ENCODE measurements around the gene RETREG1.
"Not testable (repeated sequence)": the region's sequence is repeated elsewhere in the genome, so short reads cannot be mapped to it uniquely, and the experiment has no call there.

RETREG1 gene

DNA sequence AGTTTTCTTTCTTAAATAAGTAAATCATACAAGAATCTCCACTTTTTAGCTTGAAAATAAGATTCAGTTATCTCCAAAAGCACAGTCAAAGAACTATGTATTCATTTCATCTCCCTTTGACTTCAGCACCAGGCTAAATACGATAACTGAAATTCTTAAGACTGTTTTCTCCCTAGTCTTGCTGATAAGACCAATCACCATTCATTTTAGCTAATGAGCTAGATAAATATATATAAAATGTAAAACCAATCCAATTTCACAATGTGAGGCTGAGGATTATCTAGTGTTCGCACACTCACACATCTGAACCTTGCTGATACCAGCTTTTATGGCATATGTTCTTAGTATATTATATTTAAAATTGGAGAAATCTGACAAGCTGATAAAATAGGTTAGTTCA lies 133.9 kb downstream of the RETREG1 start:
- DNase-seq: no peak

DNA sequence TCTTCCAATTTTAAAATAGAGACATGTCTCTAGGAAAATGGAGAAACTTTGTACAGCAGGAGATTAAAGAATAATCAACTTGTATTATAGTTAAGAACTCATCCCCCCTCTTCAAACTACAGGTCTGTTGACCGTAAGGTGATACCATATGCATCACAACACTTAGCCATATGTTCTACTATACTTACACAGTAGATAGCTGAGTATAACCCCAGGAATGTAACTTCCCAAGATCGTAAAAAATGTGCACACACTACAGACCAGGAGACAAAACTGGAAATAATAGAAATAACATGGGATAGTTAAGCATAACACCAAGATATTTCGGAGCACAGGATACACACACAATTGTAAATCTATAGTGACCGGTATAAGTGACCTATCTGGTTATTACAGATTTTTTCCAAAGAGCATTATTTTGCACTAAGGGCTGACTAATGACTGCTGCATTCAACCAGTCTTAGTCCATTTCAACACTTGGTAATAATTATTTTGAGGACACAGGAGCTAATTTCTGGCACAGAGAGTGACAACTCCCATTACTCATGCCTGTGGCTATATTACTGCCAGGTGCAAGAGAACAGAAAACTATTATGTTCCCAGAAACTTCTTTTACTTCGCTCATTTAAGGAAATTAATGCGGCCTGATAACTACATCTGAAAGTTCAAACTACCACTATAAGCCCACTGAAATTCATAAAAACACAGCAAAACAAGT lies 135.8 kb downstream of the RETREG1 start:
- no peak for DNase-seq

DNA sequence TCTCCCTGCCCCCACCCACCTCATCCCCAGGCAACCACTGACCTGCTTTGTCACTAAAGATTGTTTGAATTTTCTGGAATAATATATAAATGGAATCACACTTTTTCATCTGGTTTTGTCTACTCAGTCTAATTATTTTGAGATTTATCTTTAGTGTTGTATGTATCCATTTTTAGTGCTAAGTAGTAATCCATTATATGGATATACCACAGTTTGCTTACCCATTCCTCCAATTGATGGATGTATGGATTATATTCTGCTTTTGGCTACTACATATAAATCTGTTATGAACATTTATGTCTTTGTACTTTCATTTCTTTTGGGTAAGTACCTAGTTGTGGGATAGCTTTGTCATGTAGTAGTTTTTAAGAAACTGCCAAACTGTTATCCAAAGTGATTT lies 136.7 kb downstream of the RETREG1 start:
- no peak for DNase-seq

DNA sequence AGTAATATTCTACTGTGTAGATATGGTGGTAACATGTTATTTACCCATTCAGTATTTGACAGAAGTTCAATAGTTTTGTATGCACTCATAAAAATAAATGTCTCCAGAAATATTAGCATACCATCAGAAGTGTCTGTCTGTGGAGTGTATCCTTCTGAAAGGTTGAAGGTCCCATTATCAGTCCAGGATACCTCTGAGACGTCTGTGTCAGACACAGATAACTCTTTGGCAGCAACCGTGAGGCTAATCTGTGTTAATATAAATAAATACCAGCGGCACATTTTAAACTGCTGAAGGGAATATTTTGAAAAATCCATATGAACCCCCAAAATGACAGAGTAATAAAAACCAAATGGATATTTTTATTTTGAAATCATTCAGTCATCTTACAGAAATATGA lies 139.3 kb downstream of the RETREG1 start:
- no peak for DNase-seq

DNA sequence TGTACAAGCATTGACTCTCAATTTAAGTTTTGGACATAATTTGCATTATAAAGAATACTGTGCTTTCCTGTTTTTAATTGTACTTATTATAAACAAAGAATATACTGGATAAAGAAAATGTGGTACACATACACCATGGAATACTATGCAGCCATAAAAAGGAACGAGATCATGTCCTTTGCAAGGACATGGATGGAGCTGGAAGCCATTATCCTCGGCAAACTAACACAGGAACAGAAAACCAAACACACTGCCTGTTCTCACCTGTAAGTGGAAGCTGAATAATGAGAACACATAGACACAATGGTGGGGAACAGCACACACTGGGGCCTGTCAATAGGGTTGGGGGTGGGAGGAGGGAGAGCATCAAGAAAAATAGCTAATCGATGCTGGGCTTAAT lies 140.4 kb downstream of the RETREG1 start:
- not testable (repeated sequence) for DNase-seq

DNA sequence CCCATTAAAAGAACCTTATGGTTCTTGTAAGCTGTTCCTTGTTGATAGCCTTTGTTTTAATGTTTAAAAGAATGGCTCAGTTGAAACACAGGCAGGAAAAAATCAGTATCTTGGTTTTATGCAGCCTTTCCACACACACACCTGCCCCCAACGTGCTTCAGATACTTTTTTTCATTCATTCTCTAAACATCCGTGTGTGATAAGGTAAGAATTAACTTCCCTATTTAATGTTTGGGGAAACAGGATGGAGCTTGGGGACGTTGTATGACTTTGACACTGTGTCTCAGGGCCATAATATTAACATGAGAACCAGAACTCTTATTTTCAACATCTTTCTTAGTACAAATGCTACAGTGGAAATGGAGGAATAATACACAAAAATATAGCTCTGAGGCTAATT lies 145.4 kb downstream of the RETREG1 start:
- no peak for DNase-seq

DNA sequence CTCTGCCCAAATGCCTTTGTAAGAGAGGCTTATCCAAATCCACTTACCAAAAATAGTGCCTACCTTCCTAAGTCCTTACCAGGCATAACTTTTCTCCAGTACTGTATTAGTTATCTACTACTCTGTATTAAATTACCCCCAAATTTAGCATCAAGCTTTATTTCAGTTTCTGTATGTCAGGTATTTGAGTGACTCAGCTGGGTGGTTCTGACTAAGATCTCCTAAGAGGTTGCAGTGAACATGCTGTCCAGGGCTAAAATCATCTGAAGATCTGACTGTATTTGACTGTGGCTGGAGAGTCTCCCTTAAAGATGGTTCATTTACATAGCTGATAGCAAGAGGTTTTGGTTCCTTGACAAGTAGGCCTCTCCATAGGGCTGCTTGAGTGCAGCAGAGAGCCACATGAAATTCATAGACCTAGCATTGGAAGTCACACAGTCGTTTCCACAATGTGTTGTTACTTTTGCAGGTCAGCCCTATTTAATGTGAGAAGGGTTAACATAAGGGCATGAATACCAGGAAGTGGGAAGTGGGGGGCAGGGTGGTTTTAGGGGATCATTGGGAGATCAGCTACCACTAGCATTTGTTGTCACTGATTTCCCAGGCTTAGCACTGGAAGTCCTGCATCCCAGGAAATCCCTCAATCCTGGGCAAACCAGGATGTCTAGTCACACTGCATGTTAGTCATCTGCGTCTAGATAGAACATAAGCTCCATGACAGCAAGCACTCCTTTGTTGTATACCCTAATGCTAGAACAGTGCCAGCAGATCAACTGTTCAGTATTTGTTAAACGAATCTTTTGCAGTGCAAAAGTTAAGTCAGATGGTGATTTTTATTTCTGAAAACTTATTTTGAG lies 149.2 kb downstream of the RETREG1 start:
- DNase-seq: no peak

DNA sequence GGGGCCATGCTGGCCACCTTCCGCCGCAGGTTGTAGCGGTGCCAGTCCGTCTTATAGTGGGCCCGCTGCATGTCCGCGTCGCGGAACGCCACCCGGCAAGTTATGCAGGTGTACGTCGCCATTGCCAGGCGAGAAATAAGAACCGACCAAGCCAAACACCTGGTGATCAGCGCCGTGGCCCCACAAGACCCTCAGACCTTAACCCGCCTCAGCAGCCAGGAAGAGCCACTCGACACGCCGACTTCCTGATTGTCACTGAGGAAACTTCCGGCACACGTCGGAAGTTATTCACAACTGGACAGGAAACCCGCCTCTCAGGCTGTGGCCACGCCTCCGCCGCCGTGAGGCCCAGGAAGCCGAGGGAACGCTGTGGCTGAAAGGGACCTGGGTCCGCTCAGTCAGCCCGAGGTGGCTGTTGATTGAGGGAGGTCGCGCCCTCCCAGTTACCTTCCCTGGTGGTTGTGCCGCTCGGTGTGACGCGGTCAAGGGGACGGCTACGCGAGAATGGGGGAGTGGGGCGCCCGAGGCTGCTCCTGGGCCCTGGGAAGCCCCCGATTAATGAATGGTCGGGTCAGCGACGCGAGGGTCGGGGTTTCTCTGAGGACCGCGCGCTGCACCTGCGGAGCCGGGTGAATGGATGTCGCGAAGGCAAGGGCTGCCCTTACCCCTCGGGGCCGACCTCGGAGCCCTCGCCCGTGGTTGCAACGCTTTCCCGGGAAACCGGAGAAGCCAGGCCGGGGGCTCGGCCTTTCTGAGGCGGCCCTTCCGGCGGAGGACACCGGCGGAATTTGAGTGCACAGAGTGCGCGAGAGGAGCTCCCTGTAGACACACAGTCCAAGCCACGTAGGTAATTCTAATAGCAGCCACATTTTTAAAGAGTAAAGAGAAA lies 151.0 kb downstream of the RETREG1 start, which contains the start of gene ZNF622:
TSS of gene ZNF622 (minus strand) at position 257 of the 889 bp plus-strand sequence. CDS start at position 122, 135 bp downstream.
- peak; percentile 96 for DNase-seq

DNA sequence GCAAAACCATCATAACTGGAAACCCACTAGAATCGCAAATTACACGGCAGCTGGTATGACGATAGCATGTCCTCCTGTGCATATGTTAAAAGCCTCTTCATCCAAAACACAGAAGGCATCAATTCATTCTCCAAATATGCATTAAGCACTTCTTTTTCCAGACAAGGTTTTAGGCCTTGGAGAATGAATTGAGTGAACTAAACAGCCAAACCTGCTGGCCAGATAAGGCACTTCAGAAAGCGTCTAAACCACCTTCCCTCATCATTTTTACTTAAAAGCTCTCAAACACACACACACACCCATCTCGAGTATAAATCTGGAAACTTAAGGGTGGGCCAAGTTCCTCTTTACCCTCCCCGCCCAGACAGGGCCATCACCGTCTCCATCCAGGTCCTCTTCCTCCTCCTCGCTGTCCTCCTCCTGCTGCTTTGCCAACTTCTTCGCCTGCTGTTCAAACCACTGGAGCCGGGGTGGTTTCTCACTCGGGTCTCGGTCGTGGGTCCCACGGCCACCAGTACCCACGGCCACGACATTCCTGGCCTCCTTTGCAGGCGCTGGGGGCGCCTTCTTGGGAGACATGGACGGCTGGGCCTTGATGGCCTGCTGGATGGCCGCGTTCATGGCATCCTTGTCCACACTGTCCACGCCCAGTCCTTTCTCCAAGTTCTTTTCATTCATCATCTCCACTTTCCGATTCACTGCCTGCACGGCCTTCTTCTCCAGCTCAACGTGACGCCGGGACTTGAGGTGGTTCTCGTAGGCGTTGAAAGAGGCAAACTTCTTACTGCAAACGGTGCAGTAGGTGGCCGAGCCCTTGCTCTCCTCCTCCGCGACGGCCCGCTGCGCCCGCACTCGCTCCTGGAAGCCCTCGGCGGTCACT lies 151.9 kb downstream of the RETREG1 start:
- no peak for DNase-seq

DNA sequence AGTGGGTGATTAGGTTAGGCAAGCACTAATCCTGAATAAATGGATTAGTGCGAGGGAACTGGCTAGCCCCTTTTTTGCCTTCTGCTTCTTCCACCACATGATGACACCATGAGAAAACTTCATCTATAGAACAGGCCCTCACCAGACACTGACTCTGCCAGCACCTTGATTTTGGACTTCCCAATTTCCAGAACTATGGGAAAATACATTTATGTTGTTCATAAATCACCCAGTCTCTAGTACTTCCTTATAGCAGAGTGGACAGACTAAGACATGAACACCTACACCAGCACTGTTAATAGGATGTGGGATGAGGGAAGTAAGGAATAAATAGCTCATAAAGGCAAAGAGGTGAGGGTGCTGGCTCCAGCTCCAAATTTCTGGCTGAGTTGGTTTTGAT lies 152.6 kb downstream of the RETREG1 start:
- DNase-seq: no peak

DNA sequence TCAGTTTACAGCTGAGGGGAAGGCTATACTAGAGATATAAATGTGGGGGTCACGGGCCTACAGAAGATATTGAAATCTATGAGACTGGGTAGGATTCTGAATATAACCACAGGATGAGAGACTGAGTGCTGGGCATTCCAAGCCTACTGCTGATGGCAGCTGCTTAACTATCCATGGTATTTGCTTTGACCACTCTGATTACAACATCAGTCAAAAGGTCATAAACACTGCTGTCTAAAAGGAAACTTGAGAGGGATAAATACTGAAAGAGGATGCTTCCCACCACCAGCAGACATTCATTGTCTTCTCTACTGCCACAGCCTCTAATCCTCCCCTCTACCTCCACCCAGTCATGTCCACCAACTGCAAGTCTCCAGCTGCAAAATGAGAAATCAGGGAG lies 155.0 kb downstream of the RETREG1 start:
- DNase-seq: no peak

DNA sequence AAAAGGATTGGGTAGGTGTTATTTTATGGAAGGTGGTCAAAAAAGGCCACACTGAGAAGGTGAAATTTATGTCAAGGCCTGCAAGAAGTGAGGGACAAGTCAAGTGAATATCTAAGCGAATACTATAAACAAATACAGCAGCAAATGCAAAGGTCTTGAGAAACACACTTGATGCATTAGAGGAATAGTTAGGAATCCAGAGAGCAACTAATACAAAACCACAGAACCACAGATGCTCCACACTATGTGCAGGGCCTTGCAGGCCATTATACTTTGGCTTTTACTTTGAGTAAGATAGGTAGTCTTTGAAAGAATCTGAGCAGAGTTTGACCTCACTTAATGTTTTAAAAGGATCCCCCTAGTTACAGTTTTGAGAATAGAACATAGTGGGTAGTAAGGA lies 155.8 kb downstream of the RETREG1 start:
- DNase-seq: no peak

DNA sequence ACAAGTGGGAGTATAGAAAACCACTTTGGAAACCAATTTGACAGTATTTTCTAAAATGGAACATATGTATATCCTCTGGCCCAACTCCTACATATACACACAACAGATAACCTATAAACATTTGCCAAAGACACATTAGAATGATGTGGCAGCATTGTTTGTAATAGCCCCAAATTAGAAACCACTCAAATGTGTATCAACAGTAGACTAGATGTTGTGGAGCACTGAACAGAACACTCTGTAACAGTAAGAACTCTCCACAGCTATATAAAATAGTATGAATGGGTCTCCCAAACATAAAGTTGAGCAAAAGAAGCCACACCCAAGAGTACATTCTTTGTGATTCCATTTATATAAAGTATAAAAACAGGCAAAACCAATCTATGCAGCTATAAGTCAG lies 157.3 kb downstream of the RETREG1 start:
- DNase-seq: no peak

DNA sequence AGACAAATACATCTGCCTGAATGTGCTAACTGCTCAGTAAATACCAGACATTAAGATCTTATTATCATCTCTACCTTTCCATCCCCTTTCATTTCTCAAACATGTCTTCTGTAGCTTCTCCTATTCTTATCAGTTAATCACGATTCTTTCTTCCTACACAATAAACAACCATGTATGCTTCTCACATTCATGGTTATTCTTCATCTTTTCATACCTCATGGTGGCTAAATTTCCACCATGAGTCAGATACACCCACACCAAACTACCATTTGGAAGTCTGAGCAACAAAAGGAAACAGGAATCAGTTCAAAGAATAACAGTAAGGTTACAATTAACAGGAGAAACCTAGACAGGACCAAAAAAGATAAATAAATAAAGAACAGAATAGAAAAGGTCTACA lies 158.9 kb downstream of the RETREG1 start:
- DNase-seq: no peak

DNA sequence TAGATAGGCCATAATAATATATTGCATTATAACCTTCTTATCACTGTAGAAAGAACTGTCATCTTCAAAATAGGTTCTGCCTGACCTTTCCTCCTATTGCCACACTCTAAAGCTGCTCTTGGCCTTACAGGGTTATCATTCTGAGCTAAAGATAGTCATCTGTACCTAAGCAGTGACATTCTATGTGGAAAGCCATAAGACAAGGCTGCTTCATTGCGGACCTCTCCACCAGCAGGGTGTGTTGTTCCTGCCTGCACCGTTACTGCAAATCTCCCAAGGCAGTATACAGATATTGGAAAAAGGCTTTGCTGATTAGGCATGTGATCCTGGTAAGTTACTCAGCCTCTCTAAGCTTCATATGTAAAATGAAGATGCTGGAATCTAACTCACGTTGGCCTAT lies 159.3 kb downstream of the RETREG1 start:
- no peak for DNase-seq

DNA sequence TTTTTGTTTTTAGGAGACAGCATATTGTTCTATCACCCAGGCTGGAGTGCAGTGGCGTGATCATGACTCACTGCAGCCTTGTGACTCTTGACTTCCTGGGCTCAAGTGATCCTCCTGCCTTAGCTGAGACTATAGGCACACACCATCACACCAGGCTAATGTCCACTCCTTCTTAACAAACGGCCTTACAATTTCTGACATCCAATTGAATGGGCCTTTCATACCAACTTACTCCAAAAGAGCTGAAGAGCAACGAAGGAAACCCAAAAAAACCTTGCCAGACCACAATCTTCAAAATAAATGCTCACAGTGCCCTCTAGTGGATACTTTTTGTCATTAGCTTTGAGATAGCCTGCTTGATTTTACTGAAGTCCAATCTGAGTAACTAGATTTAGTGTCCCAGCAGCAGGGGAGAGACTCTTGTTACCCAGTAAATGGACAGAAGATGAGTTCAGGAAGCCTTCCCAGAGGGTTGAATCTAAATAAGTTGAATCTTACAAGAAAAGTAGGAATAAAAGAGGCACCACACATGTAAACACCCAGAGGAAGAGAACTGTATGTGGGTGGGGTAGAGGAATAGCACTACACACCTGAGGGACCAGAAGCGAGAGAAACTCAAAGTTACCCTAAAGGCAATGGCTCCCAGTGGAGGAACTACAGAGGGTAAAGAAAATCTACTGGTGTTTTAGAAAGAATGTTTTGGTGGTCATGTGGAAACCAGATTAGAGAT lies 160.5 kb downstream of the RETREG1 start:
- DNase-seq: no peak

DNA sequence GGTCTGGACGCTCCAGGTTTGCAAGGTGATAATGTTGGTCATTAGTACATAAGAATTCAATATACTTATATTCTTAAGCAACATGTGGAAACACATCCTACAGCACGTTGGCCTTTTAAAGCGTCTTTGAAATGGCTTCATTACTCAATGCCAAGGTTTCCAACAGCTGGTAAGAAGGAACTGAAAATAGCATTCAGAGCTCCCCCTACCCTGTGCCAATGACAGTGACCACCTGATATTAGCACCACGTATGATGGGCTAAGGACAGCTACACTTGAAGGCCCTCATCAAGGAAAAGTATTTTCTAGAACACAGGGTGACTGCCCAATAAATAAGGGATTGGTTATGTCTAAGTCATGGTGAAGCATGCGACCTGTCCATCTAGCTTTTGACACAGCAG lies 161.1 kb downstream of the RETREG1 start:
- no peak for DNase-seq

DNA sequence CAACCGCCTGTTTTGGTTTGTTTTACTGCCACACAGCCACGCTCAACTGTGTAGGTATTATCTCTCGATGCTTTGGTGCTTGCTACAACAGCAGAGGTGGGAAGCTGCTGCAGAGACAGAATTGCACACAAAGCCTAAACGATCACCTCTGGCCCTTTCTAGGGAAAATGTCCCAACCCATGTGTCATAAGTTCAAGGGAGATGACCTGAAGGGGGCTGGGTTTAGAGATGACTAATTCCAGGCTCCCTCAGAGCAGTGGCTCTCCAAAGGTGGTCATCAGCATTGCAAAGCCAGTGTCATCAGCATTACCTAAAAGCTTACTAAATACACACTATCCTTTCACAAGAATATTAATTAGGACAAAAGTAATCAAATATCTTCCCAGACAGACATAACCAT lies 162.1 kb downstream of the RETREG1 start:
- no peak for DNase-seq

DNA sequence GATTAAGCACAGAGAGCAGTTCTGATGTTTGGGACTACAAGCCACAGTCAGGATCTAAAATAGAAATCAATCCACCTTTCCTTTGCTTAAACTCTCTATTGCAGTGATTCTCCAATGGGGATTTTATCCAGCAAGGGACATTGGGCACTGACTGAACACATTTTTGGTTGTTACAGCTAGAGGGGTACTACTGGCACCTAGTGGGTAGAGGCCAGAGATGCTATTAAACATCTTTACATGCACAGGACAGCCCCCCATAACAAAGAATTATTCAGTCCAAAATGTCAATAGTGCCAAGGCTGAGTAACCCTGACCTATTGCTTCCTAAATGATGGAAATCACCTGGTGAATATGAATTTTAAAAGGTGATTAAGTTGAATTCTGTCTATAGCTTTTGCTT lies 163.2 kb downstream of the RETREG1 start:
- no peak for DNase-seq

DNA sequence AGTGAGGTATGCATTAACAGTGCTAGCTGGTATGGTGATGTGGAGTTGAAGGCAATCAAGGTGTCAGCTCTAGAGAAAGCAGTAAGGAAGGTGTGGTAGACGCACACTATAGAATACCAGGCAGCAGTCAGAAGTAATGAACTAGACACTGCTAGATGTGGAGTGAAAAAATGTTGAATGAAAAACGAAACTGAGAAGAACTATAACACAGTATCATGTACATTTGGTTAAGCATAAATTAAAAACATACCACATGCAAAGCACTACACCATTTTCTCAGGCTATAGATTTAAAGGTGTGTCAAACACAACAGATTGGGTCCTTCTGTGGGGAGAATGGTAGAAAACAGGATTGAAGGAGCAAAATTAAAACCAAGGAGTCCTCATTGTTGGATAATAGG lies 166.6 kb downstream of the RETREG1 start:
- DNase-seq: no peak

DNA sequence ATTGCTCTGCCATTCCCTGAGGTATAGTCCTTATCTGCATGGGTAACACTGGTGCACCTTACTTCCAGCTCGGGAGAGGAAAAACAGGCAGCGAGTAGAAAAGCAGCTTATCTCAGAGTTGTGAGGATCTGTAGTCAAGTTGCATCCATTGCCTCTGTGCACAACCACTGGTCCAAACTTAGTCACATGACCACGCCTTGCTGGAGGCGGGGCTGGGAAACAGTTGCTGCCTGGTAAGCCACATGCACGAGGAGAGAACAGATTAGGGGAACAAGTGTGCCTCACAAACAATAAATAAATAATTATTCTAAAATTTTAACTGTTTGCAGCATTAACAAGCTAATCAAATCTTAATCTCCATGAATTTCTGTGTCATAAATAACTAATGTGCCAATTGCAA lies 169.8 kb downstream of the RETREG1 start:
- no peak for DNase-seq

DNA sequence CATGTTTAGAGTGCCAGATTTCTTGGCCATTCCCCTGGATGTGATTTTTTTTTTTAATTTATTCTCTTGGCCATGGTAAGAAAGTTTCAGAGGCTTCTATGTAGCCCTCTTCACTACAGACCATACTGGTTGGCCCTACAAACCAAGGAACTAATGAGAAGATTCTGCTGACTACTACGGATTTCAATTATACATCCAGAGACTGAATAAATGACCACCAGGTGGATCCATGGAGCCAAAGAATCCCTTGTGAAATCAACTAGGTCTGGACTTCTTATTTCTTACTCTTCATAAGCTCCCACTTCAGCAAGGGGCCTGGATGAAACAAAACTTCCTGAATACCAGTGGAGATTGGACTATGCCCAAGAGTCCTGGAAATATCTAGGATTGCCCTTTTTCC lies 178.8 kb downstream of the RETREG1 start:
- no peak for DNase-seq
